Activated CD8-positive, alpha-beta memory T cell treated with anti-CD3 and anti-CD28 coated beads for 24 hours (primary cell): ENCODE measurements around the gene FHAD1.
"Not testable (repeated sequence)": the region's sequence is repeated elsewhere in the genome, so short reads cannot be mapped to it uniquely, and the experiment has no call there.

Source experiments
- DNase-seq: peaks from one replicate; pipeline ENCODE4 v3.0.0-alpha.2; 2020

Gene FHAD1

DNA sequence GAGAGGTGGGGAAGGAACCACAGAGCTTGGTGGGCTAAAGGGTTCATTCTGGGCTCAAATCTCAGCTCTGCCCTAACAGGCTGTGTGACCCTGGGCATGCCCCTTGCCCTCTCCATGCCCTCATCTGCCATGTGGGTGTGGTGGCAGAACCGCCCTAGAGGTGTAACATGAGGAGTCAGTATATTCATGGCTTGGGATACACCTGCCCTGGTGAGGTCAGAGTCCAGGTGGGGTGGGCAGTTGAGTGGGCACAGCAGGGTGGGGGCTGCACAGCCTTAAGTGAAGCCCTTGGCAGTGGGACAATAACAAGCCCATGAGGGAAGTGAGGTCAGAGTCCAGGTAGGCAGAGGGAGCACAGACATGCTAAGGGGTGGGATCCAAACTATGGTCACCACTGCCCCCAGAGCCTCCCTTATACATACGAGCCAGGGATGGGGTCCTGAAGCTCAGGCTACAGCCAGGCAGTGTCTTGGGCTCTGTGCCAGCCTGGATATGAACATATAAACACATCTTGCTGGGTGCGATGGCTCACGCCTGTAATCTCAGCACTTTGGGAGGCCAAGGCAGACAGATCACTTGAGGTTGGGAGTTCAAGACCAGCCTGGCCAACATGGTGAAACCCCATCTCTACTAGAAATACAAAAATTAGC lies 103.7 kb downstream of the FHAD1 start:
- DNase-seq = no peak

DNA sequence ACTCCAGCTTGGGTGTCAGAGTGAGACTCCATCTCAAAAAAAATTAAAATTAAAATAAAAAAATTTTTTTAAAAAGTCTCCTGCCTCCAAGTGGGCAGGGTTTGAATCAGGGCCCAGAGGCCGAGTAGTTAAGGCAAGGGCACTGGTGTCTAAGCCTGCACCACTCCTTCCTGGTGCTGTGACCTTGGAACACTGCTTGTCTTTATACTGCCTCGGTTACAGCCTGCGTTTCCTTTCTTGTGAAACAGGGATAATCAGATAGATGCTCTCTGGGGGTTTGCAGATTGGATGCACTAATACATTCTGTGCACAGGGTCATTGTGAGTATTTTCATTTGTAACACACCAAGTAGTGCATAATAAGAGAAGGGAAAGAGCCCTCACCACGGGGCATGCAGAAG lies 104.3 kb downstream of the FHAD1 start:
- DNase-seq = no peak

DNA sequence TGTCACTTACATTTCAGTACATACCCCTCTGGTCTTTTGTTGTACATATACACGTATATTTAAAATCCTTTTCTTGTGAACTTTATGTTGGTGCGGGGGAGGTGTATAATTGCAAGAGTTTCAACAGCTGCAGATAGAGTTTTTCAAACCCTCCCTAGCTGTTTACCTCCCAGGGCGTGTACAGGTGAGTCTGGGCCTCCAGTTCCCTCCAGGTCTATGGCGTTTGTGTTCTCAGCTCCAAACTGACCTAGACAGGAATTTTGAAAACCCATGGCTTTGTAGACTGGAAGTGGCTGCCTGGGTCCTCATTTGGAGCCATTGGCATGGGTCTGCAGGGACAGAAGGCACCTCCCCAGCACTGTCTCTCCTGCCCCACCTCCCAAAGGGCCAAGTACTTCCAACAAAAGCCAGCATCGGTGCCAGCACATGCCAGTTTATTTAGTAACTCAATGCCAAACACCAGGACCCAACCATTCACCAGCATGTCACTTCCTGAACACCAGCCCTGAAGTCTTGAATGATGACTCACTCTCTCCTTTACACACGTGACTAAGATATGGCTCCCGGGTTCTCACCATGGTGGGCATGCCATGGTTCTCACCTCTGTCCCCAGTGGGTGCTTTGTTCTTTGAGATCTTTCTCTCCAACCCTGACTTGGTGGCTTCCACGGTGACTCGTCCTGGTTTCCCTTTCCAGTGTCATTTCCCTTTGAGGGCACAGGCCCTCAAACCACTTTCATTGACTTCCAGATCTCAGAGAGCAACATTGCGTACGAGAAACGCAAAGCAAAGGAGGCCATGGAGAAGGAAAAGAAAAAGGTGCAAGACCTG lies 105.3 kb downstream of the FHAD1 start:
- DNase-seq = peak; percentile 68

DNA sequence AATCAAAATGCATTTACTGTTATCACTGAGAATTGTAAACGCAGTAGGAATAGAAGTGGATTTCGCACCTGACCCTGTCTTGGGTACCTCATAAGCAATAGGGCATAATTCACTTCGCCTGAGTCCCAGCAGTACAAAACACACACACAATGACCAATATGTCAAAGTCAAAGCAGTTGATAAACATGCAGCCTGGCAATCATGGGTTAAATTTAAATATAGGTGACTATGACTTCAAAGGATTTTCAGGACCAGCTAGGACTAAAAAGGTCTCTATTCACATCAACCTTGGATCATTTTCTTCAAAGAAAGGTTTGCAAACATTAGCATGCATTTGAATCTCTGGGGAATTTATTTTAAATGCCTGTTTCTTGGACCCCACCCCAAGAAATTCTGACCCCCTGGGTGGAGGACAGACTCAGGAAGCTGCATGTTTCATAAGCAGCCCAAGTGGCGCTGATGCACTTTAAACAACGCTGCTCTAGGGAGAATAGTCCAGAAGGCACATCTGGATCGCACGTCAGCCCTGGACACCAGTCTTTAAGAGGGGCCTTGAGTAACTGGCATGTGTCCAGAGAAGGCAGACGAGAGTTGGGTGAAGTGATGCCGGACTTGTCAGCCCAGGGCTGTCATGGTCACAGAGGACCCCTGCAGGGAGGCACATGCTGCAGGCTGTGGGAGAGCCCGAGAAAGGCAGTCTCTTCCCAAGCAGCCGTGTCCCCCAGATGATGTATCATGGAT lies 107.0 kb downstream of the FHAD1 start:
- DNase-seq = no peak

DNA sequence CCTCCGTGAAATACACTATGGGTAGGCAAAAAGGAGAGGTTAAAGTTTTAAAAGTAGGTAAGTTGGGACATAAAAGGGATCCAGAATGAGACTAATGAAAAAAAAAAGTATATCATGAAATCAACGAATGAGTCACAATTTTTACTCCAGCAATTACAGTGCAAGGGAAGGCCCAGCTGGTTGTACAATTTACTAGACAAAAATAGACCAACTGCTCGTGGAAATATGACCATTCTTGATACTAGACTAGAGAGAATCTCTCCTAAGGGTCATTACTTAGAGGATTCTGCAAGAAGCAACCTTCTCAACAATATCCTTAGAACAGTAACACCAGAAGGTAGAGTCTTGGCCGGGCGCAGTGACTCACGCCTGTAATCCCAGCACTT lies 107.5 kb downstream of the FHAD1 start:
- no peak for DNase-seq

DNA sequence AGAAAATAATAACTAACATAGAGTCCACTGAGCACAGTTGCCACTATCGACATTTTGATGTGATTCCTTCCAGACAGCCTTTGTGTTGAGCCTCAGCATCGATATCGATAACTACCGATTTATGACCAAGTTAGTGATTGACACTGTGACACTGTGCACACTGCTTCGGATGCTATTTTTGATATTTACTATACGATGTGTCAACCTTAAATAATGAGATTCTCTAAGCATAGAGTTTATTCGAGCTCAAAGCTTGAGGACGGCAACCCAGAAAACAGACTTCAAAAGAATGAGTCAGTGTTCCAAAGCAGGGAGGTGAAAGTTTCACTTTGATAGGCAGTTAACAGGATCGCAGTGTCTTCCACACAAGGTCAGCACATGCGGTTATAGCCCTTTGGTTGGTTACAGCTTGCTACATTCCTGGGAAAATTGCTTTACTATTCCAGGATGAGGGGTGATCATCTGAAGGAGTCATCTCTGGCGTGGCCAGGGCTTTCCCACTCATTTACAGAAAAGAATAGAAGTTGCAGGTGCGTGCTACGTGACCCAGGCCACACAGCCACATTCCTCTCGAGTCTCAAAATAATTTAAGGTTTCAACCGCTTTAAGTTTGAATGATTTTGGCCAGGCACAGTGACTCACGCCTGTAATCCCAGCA lies 109.1 kb downstream of the FHAD1 start:
- no peak for DNase-seq

DNA sequence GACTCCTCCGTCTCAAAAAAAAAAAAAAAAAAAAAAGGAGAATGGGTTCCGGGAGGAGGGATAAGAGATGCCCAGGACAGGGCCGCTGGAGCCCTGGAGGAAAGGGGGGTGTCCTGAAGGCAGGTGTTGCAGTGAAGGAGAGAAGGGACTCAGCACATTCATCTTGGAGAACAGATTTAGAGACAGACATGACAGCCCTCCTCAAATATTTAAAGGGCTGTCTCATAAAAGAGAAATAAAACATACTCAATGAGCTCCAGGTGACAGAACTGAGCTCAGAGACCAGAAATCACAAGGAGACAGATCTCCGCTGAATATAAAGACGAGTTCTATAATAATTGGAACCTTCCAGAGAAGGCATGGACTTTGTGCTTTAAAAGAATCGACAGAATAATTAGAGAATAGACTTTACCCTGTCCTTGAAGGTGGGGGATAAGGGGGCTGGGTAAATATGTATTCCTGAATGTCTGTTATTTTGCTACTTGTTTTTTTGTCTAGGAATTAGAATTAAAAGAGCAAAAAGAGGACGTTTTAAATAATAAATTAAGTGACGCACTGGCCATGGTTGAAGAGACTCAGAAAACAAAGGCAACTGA lies 110.7 kb downstream of the FHAD1 start:
- DNase-seq = no peak

DNA sequence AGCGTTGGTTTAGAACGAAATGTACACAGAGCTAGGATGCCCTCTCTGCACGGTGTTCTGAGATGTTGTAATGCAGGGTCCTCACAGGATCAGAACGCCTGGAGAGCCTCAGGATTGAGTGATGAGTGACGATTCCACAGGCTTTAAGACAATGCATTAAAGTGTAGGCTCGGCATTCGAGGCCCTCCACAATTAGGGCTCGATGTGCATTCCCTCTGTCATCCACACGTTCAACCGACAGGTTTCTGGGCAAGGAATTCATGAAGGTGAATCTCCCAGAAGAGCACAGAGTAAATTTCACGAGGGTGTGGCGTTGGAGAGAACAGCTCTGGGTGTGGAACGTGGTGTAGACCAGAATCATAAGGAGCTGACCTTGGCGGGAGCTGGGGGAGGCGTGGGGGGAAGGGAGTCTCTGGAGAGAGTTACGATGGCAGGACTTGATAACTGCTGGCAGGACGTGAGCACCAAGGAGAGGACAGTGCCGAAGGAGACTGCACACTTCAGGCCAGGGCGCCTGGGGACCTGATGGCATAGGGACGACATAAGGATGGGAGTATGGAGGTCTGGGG lies 111.6 kb downstream of the FHAD1 start:
- no peak for DNase-seq

DNA sequence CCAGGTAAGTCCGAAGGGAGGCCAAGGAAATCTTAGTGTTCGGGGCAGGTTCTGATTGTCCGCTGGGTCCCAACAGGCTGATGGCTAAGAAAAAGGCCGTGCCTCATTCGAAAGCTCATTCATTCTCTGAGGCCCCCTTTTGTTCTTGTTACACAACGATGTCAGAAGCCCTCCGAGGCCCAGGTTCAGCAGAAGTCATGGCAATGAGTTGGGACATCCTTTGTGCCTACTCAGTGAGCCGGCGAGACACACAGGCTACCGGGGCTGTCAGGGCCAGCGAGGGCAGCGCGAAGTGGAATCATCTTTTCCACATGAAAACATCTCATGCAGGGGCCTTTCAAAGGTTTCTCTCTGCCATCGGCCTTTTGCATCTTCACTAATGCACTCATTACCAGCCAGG lies 113.7 kb downstream of the FHAD1 start:
- no peak for DNase-seq

DNA sequence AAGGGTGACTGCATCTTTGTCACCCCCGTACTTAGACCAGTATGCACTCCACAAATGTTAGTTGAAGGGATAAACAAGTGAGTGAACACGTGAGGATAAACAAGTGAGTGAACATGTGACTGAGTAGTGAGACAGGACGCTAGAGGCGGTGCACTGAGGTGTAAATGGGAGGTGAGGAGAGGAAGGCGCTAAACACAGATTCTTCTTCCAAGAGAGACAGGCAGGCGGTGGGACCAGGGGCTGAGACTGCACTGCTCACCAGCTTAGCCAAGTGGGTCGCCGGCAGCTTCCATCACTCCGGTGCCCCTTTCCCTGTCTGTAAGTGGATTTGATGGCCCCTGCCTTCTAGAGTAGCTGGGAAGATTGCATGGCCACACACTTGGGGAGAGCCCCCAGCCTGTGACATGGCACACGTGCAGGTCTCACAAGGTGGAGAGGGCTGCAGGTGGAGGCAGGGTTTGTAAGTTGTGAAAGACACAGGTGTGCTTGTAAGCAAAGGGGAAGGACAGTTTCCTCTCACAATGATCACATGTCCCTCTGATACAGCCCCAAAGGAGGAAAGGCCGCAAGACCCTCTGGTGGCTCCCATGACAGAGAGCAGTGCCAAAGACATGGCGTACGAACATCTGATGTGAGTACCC lies 115.2 kb downstream of the FHAD1 start:
- no peak for DNase-seq

DNA sequence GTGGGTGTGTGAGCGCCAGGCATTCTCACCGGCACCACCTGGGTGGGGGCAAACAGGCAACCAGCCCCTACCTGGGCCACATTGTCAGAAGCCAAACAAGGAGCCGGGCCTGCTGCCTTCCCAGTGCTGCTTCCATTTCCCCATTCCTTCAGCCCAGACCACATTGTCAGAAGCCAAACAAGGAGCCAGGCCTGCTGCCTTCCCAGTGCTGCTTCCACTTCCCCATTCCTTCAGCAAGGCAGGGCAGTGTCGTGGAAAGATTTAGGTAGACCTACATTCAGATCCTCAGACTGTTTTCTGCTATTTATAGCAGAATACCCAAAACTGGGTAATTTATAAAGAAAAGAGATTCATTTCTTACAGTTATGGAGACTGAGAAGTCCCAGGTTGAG lies 115.7 kb downstream of the FHAD1 start:
- DNase-seq = no peak

DNA sequence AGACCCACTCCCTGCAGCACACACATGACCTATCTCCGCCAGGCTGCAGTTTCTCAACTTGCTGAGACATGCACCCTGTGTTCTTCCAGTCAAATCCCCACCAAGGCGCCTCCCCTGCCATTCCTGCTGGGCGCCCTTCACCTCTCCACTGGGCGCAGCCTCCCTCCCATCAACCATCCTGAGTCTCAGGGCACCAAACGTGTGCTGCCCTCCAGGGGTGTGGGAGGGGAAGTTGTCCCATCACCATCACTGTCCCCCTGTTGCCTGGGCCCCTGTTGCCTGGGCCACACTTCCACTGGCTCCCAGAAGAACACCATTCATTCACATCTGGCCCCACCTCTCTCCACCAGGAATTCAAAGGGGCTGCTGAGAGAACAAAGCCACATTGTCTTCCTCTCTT lies 117.7 kb downstream of the FHAD1 start:
- no peak for DNase-seq

DNA sequence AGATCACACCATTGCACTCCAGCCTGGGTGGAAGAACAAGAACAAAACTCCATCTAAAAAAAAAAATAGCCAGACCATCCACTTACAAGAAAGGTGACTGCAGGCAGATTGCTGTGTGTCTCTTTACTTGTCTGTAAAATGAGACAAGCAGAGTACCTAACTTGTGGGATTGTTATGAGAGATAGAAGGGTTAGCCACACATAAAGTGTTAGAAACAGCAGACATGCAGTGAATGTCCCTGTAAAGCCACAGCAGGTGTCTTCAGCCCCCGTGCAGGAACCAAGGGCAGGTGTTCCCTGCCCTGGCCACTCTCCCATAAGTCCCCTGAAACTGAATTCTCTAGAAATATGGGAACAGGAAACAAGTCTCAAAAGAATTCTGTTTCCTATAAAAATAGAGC lies 121.9 kb downstream of the FHAD1 start:
- no peak for DNase-seq

DNA sequence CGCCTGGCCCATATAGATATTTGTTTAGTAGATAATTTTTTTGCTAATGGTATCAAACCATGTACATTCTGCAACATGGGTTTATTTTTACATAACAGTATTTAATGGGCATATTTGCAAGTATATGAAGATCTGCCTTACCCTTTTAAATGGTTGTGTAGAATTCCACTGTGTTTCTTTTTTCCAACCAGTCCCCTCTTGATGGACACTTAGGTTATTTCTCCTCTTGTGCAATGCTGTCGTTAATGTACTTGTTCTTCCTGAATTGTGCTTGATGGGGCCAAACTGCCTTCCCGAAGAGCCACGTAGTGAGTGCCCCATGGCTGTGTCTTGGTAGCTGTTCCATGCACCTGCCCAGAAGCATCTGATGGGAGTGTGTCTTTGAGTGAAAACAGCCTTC lies 123.2 kb downstream of the FHAD1 start:
- DNase-seq = no peak

DNA sequence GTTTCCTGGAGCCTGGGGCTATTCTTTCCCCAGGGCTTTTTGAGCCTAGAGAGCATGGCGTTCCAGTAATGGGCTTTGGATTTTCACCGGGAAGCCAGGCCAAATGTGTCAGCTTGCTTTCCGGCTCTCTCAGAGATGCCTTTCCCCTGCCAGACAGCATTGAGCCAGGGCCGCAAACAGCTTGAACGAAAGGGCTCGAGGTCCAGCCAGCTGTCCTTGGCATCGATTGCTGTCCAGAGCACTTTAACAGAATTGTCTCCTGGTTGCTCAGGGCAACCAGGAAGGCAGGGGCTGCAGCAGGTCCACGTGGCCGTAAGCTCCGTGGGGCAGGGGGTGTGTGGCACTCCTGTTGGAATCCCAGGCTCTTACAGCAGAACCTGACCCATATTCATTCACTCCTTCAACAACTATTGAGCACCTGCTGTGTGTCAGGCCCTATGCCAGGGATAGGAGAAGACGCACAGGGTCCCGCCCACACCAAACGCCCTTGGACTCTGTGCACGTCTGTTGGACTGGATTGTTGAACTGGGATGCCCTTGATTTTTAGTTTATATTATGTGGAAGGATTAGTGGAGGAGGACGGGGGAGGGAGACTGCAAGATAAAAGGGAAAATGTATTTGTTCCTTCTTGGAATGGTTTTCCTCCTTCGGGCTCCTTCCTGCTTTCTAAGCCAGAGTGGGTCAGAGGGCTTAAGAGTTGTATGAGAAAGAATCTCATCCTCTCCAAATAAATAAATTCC lies 123.9 kb downstream of the FHAD1 start:
- no peak for DNase-seq

DNA sequence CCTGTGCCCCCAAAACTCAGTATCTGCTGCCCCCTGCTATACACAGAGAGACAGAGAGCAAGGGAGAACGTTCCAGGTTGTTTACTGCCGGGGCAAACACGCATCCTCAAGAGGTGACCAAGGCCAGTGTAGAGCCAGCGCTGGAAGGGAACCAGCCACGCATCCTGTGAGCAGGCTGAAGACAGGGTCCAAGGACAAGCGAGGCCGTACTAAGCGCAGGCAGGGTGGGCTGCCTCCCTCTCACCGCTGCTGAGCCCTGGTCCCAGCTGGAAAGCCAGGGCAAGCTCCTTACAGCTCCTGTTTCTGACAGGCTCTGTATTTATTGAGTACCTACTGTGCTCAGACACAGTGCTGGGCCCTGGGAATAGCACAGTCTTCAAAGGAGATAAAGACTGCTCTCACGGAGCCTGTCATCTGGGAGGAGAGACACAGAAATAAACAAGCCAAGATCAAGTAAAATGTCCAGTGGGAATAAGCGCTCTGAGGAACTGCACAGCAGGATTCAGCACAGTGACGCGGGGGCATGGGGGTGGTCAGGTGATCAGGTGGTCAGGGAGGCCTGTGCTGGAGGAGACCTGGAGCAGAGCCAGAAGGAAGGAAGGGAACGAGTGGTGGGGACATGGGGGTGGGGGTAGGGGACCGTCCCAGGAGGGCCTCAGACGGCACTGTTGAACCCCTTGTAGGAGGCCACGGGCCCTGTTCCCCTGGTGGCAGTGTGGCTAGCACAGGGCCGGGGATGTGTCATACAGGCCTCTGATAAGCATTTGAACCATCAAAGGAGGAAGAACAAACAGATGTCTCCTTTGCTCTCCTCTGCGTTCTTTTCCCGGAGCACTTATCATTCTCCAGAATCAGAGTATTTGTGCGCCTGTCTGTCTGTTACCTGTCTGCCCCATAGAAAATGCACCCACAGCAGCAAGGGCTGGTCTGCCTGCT lies 124.9 kb downstream of the FHAD1 start:
- no peak for DNase-seq

DNA sequence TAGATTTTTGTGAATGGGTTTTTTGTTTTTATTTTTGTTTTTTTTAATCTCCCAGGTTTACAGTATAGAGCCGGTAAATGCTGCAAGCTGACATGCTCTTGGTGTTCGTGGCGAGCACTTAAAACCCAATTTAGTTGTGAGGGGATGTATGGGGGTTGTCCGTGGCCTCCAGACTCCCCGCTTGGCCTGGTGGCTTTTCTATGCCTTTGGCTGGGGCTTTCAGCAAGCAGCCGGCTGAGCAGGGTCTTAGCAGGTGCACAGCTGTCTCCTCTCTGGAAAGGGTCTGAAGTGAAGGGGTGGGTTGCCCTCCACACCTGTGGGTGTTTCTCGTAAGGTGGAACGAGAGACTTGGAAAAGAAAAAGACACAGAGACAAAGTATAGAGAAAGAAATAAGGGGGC lies 131.7 kb downstream of the FHAD1 start:
- no peak for DNase-seq

DNA sequence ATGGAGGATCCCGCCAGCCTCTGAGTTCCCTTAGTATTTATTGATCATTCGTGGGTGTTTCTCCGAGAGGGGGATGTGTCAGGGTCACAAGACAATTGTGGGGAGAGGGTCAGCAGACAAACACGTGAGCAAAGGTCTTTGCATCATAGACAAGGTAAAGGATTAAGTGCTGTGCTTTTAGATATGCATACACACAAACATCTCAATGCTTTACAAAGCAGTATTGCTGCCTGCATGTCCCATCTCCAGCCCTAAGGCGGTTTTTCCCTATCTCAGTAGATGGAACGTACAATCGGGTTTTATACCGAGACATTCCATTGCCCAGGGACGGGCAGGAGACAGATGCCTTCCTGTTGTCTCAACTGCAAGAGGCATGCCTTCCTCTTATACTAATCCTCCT lies 132.1 kb downstream of the FHAD1 start:
- DNase-seq = not testable (repeated sequence)

DNA sequence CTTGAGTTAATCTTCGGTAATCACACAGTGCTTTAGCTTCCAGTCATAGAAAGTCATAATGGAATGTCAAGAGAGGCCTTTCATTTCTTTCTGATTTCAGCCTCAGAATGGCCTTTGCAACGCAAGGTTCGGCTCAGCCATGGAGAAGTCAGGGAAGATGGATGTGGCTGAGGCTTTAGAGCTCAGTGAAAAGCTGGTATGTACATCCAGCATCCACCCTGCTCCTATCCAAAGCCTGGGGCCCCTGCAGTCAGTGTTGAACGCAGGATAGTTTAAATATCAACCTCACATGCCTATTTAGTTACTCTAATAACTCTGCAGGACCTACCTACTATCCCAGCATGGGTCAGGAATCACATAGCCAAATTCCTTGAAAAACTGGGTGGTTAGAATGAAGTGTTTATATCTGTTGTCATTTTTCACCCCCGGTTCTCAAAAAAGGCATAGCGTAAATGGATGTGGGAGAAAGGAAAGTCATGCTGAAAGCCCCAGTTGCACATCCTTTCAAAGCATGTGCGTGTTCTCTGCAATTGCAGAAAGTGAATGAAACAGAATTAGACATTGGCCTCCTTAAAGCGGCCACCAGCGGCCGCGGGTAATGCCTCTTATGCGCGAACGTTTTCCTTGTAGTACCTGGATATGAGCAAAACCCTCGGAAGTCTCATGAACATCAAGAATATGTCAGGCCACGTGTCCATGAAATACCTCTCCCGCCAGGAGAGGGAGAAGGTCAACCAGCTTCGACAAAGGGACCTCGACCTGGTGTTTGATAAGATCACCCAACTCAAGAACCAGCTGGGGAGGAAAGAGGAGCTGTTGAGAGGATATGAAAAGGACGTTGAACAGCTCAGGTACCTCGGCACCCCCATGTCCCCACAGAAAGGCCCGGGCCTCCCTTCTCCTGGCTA lies 133.8 kb downstream of the FHAD1 start:
- DNase-seq = no peak
